GM18909 (cell line): ENCODE measurements around the gene ANXA8.
"Not testable (repeated sequence)": the region's sequence is repeated elsewhere in the genome, so short reads cannot be mapped to it uniquely, and the experiment has no call there.

Experiments used
- ATAC-seq: cut with Tn5 transposase; IDR thresholded peaks from one replicate; pipeline ENCODE4 v1.9.1; 2021; ENCODE audit warnings: mild to moderate bottlenecking; ENCODE audit not compliant: unreplicated experiment, poor library complexity

The ANXA8 gene, protein sequence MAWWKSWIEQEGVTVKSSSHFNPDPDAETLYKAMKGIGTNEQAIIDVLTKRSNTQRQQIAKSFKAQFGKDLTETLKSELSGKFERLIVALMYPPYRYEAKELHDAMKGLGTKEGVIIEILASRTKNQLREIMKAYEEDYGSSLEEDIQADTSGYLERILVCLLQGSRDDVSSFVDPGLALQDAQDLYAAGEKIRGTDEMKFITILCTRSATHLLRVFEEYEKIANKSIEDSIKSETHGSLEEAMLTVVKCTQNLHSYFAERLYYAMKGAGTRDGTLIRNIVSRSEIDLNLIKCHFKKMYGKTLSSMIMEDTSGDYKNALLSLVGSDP

DNA sequence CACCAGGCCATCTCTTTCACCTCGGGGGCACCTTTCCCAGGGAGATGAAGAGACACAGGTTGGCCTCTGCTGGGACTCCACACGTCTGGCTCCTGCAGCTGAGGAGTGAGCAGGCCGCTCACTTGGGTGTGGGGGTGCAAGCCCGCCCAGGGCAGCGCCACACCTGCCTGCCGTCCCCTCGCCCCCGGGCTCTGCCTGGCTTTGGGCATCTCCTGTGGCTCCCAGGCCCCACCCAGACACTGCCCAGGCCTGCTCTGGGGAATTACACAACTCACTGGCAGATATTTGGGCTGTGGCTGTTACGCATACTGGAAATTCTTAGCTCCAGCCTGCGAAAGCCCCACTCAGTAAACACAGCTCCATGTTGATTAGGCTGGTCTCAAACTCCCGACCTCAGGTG is at the start of gene ANXA8:
TSS of gene ANXA8 (minus strand) at position 193 of the 400 bp plus-strand sequence. CDS start at position 11, 182 bp downstream.
- ATAC-seq, result not testable (repeated sequence)

DNA sequence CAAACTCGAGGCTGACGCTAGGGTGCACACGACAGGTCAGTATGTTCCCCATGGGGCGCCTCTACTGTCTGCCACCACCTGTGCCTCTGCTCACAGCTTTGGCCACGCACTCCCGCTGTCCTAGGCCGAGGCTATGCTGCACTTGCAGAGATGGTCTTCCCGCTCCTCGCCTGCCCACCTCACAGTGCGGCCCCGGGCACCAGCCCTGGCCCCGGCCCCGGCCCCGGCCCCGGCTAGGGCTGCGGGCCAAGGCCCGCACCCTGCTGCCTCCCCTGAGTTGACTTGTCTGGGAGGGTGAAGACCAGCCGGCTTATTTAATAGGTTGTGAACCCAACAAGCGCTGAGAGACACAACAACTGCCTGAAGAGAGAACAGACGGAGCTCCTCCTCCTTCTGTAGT is 39.6 kb upstream of the ANXA8 start, which contains the start of gene AGAP9:
TSS of gene AGAP9 (minus strand) at position 164 of the 400 bp plus-strand sequence. CDS start at position 52, 112 bp downstream.
- not testable (repeated sequence) for ATAC-seq

DNA sequence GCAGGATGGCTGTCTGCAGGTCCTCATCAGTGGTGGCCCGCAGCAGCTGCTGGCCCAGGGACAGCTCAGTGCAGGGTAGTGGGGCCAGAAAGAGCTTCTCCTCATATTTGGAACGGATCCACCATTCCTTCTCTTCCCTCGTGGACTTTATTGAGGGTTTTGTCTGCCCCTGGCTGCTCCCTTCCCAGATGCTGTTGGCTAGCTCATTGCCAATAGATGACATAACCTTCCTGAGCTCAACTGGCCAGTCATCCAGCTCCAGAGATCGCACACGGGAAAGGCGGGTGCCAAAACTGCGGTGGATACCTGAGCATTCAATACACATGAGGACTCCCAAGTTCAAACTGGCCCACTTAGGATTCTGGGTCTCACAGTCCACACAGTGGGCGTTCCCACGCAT is 18.4 kb upstream of the ANXA8 start:
- not testable (repeated sequence) for ATAC-seq

DNA sequence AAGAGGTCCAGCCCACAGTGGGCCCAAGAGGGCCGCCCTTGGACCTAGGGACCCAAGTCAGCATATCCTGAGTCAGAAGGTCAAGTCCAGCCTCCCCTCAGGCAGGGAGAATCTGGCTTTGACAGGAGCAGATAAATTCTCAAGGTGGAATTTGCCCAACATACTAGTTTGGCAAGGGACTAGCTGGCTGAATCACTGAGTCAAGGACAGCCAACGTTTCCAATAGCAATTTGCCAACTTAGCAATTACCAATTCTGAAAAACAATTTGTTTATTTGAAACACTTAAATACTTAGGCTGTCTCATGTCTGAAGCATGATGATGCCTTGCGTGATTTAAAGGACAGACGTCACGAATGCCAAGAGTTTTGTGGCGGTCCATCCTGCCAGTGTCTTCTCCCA is 10.3 kb upstream of the ANXA8 start:
- not testable (repeated sequence) for ATAC-seq

DNA sequence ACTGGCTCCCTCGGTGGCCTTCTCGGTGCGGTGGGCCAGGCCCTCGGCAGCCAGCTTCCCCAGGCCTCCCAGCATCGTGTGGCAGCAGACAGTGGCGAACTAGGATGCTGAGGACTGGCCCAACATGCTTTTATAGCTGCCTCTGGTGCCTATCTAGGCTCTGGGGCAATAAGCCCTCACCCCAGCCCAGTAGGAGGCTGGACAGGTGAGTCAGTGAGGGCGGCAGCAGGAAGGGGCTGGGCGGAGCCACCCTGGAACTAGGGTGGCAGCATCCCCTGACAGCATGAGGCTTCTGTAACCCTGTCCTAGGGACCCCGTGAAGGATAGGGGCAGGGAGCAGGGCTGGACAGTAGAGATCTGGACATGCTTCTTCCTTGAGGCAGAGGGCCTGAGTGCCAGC is 7.7 kb upstream of the ANXA8 start, which contains the start of gene FAM25G:
TSS of gene FAM25G (minus strand) at position 101 of the 400 bp plus-strand sequence. CDS start at position 75, 26 bp downstream.
- ATAC-seq, result not testable (repeated sequence)

DNA sequence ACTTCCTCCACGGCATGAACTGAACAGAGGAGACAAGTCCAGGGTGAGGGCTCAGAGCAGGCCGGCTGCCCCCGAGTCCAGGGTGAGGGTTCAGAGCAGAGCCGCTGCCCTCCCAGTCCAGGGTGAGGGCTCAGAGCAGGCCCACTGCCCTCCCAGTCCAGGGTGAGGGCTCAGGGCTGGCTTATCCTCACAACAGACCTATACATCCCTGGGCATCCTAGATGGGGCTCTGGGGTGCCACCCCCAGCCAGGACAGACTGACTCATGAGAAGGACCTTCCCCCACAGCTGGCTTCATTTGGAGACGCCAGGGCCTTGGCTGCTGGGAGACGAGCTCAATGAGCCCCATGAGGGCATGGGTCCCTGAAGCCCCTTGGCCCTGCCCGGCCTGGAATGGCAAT is 5.7 kb upstream of the ANXA8 start:
- not testable (repeated sequence) for ATAC-seq

DNA sequence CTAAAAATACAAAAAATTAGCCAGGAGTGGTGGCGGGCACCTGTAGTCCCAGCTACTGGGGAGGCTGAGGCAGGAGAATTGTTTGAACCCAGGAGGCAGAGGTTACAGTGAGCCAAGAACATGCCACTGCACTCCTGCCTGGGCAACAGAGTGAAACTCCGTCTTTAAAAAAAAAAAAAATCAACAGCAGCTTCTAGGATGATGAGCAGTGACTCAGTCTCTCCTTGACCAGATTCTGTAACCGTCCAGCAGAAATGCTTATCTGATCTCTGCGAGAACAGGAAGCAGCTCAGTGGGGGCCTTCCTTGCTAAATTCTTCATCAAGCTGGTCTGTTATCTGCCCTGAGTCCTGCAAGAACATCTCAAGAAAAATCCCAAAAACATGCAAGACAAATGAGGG is 2.0 kb upstream of the ANXA8 start:
- not testable (repeated sequence) for ATAC-seq

DNA sequence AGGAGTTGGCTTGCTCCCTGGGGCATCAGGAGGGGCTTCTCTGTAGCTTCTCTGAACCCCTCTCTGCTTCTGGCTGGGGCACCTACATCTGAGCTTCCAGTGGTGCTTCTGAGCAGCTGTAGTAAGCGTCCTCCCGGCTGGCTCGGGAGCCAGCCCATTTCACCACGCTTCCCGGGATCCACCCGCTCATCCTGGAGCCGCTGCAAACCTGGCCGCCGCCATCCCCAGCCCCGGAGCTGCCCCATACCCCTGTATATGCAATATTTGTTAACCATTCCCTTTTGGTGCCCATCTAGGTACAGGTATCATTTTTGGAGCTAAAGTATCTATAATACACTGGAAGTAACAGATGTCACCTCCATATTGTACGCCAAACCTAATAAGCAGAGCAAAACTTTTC is 871 bp upstream of the ANXA8 start:
- ATAC-seq, result not testable (repeated sequence)

DNA sequence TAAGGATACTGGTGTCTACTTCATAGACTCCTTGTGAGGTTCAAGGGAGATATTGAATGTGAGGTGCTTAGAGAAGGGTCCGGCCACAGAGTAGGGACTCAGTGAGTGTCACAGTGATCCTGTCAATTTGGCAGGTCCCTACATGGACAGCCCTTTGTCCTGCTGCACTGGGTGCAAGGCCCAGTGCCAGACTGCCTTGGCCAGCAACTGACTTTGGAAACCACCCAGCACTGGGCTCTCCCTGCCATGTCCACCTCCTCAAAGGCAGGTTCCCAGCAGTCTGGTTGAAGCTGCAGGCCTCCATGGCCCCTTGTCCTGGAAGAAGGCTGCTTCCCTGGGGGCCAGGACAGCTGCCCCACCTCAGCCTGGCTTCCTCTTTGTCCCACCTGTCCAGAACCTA is 1.5 kb downstream of the ANXA8 start:
- not testable (repeated sequence) for ATAC-seq

DNA sequence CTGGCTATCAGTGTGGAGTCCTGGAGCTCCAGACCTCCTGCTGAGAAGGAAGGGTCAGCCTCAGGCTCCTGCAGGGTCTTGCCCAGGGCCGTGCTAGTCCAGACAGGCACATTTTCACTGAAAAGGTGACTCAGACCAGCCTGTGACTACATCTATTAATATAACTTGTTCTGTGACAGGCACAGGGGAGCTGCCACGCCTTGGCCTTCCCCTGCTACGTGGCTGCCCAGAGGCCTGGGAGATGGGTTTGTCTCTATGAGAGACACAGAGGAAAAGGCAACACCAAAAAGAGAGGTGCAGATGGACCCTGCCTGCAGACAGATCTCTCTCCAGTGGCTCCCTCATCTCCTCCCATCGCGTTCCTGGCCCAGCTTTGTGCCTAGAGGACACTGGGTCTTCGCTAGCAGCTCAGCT is 2.1 kb downstream of the ANXA8 start:
- not testable (repeated sequence) for ATAC-seq

DNA sequence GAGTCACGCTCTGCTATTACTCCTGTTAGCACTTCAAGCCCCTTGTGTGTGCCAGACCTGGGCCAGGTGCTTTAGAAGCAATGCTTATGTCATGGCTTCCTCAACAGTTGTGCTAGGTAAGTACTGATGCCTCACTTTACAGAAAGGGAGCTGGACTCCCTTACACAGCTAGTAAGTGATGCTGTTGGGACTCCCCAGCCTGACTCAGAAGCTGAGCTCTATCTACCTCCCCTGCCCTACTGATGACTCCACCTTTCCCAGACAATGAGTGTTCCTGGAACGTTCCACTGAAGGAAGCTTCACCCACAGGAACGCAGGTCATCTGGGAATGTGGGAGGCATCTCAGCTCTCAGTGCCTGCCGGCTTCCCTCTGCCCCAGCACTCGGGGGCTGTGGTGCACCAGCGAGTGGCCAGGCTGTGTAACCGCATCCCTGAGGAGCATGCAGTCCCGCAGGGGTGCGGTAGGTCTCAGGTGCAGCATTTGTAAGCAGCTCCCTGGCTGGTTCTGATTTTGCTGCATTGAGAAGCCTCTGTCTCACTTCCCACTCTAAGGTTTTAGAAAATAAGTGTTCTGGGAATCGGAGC is 2.6 kb downstream of the ANXA8 start:
- ATAC-seq, result not testable (repeated sequence)

DNA sequence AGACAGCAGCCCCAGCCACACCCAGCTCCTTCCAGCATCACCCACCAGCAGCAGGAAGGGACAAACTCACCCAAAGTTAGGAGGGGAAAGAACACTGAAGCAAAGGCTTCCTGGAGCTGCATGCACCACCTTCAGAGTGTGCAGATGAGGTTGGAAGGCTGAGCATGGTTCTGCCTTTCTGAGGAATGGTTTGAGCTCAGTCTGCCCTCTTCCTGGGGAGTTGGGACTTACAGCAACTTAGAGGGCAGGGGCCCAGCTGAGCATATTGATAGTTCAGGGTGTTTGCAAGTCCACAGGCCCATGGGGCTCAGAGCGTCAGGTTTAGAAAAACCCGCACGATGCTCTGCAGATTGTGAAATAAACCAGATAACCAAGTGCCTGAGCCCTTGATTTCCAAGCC is 3.8 kb downstream of the ANXA8 start:
- not testable (repeated sequence) for ATAC-seq

DNA sequence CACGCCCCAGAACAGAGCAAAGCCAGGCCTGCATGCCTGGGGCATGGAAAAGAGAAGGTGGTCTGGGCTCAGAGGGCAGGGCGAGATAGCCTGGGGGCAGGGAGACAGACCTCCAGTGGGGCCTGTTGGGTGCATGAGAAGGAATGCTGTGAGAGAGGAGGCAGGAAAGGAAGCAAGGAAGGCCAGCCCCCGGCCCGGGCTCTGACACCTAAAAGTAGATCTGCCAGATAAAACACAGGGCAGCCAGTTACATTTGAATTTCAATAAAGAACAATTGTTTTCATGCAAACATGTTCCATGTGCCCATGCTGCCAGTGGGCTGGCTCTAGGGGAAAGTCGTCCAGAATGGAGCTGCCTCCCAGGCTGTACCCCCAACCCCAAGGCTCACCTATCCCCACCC is 5.8 kb downstream of the ANXA8 start:
- ATAC-seq, result not testable (repeated sequence)

DNA sequence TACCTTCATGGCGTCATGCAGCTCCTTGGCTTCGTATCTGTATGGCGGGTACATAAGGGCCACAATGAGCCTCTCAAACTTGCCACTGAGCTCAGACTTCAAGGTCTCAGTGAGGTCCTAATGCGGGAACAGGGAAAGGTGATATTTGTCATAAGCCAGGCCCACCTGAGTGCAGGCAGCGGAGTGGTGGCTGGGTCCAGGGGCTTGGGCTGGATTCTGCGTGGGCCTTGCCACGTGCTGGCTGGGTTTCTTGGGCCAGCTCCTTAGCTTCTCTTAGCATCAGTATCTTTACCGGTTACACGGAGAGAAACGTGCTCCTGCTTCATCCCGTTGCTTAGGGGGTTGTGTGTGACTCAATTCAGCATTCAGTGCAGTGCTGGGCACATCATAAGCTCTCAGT is 6.8 kb downstream of the ANXA8 start:
- not testable (repeated sequence) for ATAC-seq

DNA sequence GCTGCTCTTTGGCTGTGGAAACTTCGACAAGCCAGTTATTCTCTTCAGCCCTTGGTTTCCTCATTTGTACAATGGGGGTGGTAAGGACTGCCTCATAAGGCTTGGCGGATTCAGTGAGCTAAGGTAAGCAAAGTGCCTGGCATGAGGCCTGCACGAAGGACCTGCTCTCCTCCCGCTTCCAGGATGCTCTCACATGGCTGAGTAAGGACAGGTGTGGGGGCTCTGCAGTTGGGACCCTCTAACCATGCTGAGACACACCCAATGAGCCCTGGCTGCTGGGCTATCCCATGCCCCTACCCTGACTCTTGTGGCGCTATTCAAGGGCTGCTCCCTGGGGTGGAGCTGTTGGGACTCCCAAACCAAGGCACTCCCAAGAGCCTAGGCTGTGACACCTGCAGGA is 8.8 kb downstream of the ANXA8 start:
- not testable (repeated sequence) for ATAC-seq

DNA sequence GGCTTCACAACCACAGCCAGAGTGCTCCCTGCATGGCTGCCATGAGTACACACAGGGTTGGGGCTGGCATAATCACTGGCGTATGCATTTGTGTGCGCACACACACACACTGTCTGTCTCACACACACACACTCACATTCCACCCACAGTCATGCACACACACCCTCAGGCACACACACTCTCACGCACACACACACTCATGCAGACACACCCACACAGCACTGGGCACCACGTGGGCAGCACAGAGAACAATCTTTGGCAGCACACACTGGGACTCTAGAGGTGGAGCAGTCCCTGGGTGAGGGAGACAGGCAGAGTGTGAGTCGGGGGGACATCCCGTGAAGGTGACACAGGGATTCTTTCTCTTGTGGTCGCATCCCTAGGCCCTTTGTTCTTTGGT is 10.4 kb downstream of the ANXA8 start:
- not testable (repeated sequence) for ATAC-seq

DNA sequence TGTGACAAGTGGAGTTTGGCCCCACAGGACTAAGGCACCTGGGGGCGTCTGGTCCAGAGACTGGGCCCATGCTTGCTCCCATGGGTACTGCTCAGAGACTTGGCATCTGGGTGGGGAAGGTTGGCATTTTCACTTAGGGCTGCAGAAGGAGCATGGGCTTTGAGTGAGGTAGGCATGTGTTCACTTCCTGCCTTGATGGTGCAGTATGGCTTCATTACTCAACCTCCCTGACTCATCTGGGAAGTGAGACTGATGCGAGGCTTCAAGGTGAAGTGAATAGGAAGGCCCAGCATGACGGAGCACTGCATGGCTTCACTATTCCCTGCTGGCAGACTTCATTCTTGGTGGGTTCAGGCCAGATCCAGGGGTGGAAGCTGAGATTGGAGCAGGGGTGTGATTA is 11.3 kb downstream of the ANXA8 start:
- peak; percentile 59 for ATAC-seq

DNA sequence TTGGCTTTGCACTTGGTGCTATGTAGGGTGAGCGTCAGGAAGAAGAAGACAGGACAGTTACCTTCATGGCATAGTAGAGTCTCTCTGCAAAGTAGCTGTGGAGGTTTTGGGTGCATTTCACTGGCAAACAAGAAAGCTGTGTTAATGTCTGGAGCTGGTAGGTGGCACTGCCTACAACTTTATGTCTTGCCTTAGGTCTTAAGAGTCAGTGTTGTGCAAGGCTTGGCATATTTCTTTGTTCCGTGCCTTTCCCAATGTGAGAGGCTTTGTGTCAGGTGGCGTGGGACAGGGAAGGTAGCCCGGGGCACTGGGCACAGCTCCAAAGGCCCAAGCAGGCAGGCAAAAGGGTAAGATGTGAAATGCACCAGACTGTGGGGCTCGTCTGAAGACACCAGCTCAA is 11.8 kb downstream of the ANXA8 start:
- ATAC-seq, result not testable (repeated sequence)

DNA sequence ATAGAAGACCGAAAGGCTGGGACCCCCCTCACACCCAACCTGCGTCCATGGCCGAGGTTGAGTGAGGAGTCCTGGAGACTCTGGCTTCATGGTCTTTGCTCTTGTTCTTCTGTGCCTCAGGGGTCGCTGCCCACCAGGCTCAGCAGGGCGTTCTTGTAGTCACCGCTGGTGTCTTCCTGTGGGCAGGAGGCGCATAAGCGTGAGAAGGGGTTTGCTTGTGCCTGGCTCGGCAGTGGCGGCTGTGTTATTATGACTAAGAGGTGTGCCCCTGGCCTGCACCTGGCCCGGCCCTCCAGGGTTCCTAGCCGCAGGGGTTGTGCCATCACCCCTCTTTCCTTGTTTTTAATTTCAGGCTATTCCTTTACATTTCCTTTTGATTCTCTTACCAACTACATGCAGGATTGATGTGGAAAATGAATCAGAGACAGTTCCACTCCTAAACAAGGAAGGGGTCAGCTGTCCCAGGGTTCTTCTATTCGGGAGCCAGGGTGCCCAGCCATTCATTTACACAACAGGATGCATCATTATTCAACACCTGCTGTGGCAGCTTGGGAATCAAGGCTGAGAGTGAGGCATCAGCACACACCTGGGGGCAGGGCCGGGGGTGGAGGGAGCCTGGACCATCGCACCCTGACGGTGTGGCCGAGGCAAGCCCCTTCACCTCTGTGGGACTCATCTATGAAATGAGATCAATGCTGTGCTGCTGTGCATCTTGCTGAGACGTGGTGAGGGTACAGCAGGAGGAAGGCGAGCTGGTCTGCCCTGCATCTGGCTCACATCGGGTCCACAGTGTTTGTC is 15.0 kb downstream of the ANXA8 start:
- ATAC-seq, result not testable (repeated sequence)

DNA sequence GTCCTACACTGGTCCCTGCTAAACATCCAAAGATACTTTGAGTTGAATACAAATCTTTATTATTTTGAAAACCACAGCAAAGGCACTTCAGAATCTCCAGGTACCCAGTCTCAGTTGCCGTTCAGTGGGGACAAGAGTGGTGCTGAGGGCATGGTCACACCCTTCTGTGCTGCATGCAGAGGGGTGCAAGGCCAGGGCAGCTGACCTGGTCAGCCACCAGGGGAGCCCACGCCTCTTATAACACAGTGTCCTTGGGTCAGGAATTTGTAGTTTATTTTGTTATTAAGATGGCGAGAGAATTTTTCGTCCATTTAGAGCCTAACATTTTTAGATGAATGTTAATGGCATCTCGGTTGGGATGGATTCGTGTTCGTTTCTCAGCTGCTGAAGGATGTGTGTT is 16.0 kb downstream of the ANXA8 start:
- ATAC-seq, result not testable (repeated sequence)

DNA sequence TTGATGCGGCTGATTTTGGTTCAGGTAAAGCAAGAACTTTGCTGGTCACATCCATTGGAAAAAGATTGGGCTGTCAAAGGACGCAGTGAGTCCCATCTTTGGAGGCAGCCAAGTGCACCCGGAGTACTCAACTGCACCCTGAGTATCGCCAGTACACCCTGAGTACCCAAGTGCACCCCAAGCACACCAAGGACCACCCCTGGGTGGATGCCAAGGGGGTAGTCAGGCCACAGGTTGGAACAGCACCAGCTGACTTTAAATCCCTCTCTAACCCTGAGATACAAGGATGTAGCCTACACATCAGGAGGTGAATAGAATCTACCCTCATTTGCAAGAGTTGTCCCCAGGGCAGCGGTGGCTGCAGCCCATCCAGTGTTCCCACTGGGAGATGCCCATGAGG is 16.5 kb downstream of the ANXA8 start:
- not testable (repeated sequence) for ATAC-seq
